KMS-11 (cell line): ENCODE results near the gene CACNG6.

Source experiments
- H2AFZ ChIP-seq: fragments of 200-600 bp; sonication (generic); 2 replicates; pipeline ENCODE4 v1.6.1; 2016; ENCODE audit warnings: antibody characterized with exemption, mixed run types, low read depth
- H3K27ac ChIP-seq: fragments of 200-600 bp; sonication (generic); 2 replicates; pipeline ENCODE4 v1.6.1; 2016; ENCODE audit warnings: mild to moderate bottlenecking, mixed run types
- H3K27me3 ChIP-seq: fragments of 200-600 bp; sonication (generic); 2 replicates; pipeline ENCODE4 v1.6.1; 2017; ENCODE audit warnings: mild to moderate bottlenecking, low read depth, mixed run types, moderate library complexity; ENCODE audit not compliant: insufficient read depth
- H3K36me3 ChIP-seq: fragments of 200-600 bp; sonication (generic); 2 replicates; pipeline ENCODE4 v1.6.1; 2017; ENCODE audit warnings: mild to moderate bottlenecking, mixed run types; ENCODE audit not compliant: insufficient read depth
- H3K4me1 ChIP-seq: fragments of 200-600 bp; sonication (generic); 2 replicates; pipeline ENCODE4 v1.6.1; 2016; ENCODE audit warnings: mild to moderate bottlenecking, low read depth, mixed run types; ENCODE audit not compliant: poor library complexity, severe bottlenecking
- H3K4me2 ChIP-seq: fragments of 200-600 bp; sonication (generic); 2 replicates; pipeline ENCODE4 v1.7.0; 2016; ENCODE audit warnings: mild to moderate bottlenecking, mixed run types
- H3K4me3 ChIP-seq: fragments of 200-600 bp; sonication (generic); IDR thresholded peaks from 2 replicates; pipeline ENCODE4 v1.6.1; 2017; ENCODE audit warnings: low read depth, low read length, mixed read lengths; ENCODE audit not compliant: insufficient read depth
- H3K79me2 ChIP-seq: fragments of 200-600 bp; sonication (generic); 2 replicates; pipeline ENCODE4 v1.6.1; 2016; ENCODE audit warnings: low read depth, mixed run types; ENCODE audit not compliant: insufficient read depth
- H3K9ac ChIP-seq: fragments of 200-600 bp; sonication (generic); 2 replicates; pipeline ENCODE4 v1.6.1; 2016; ENCODE audit warnings: mild to moderate bottlenecking, mixed run types
- H4K20me1 ChIP-seq: fragments of 200-600 bp; sonication (generic); 2 replicates; pipeline ENCODE4 v1.6.1; 2016; ENCODE audit warnings: mild to moderate bottlenecking, mixed run types; ENCODE audit not compliant: insufficient read depth
- TF ChIP-seq, protein P1 (sequence below): fragments of 200-600 bp; sonication (generic); conservative IDR thresholded peaks from 2 replicates; pipeline ENCODE4 v1.6.1; 2017; ENCODE audit warnings: low read depth, mild to moderate bottlenecking, antibody characterized with exemption, low read length, moderate library complexity, mixed read lengths

CACNG6 gene

DNA sequence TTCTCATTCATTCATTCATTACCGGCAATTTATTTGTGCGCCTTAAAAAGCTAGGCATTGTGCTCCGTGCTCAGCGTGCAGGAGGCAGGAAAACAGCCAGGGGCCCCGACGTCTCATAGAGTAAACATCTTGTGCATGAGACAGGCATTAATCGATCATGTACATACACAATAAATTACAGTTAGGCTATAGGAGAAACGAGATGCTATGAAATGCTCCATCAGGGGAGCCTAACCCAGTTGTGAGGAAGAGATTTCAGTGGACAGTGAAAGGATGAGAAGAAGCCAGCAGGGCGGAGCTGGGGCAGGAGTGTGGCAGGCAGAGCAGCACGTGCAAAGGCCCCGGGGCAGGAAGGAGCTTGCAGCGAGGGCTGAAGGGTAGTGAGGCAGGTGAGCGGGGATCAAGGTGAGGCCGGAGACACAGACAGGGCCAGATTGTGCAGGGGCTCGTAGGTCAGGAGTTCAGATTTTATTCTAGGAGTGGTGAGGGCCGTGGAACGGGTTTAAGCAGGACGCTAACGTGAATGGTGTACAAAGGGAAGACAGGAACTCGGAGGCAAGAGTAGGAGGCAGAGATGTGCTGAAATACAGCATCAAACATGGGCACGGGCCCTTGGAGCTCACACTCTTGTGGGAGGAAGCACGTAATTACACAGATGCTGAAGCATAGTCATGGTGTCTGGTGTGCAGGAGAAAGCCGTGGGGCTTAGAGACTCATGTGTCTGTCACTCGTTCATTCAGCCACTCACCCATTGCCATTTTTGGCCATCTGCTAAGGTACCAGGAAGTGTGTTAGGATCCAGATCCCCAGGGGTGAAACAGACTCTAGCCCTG is 7.8 kb upstream of the CACNG6 start:
- H3K27ac ChIP-seq, result no peak overlapping the region
- TF ChIP-seq, protein P1, sequence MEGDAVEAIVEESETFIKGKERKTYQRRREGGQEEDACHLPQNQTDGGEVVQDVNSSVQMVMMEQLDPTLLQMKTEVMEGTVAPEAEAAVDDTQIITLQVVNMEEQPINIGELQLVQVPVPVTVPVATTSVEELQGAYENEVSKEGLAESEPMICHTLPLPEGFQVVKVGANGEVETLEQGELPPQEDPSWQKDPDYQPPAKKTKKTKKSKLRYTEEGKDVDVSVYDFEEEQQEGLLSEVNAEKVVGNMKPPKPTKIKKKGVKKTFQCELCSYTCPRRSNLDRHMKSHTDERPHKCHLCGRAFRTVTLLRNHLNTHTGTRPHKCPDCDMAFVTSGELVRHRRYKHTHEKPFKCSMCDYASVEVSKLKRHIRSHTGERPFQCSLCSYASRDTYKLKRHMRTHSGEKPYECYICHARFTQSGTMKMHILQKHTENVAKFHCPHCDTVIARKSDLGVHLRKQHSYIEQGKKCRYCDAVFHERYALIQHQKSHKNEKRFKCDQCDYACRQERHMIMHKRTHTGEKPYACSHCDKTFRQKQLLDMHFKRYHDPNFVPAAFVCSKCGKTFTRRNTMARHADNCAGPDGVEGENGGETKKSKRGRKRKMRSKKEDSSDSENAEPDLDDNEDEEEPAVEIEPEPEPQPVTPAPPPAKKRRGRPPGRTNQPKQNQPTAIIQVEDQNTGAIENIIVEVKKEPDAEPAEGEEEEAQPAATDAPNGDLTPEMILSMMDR, result no peak
- H3K79me2 ChIP-seq, result no peaks in the 10 kb centered on the region
- no peak overlapping the region for H3K4me2 ChIP-seq
- no peak overlapping the region for H3K9ac ChIP-seq
- no peak overlapping the region for H3K4me3 ChIP-seq
- no peaks in the 10 kb centered on the region for H4K20me1 ChIP-seq
- no peak overlapping the region for H2AFZ ChIP-seq
- H3K4me1 ChIP-seq, result no peaks in the 10 kb centered on the region
- no peaks in the 10 kb centered on the region for H3K36me3 ChIP-seq
- H3K27me3 ChIP-seq, result no peaks in the 10 kb centered on the region; the same call in 1 of the 2 replicates

- Histone ChIP-seq H3K4me1 (no peaks in the 10 kb centered on the region), H3K79me2 (no peaks in the 10 kb centered on the region), H3K36me3 (no peaks in the 10 kb centered on the region), H4K20me1 (no peaks in the 10 kb centered on the region), H3K4me2 (no peak overlapping the region), H3K27ac (no peak overlapping the region), H3K27me3 (no peaks in the 10 kb centered on the region; the same call in 1 of the 2 replicates), H3K4me3 (no peak overlapping the region), H3K9ac (no peak overlapping the region), H2AFZ (no peak overlapping the region)
- TF ChIP-seq, protein P1, result no peak
These were observed 5.6 kb upstream of the CACNG6 start for GRCh38 chr19:53985863-53986262.

DNA sequence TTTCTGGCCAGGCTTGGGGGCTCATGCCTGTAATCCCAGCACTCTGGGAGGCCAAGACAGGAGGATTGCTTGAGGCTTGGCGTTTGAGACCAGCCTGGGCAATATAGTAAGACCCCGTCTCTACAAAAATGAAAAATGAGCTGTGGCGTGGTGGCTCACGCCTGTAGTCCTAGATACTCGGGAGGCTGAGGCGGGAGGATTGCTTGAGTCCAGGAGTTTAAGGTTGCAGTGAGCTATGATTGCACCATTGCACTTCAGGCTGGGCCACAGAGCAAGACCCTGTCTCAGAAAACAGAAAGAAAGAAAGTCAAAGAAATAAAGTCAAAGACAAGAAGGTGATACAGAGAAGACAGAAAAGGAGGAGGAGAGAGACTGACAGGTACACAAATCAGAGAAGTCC is 2.5 kb upstream of the CACNG6 start:
- H3K4me3 ChIP-seq, result no peak overlapping the region
- no peak overlapping the region for H3K4me2 ChIP-seq
- no peaks in the 10 kb centered on the region for H4K20me1 ChIP-seq
- H3K4me1 ChIP-seq, result no peaks in the 10 kb centered on the region
- no peaks in the 10 kb centered on the region for H3K79me2 ChIP-seq
- no peaks in the 10 kb centered on the region; the same call in 1 of the 2 replicates for H3K27me3 ChIP-seq
- no peak overlapping the region for H3K27ac ChIP-seq
- TF ChIP-seq, protein P1, result no peak
- H3K9ac ChIP-seq, result no peak overlapping the region
- H3K36me3 ChIP-seq, result no peaks in the 10 kb centered on the region
- no peak overlapping the region for H2AFZ ChIP-seq

- Histone ChIP-seq H3K4me2 (no peak overlapping the region), H3K4me1 (no peaks in the 10 kb centered on the region)
- TF ChIP-seq, protein P1, result no peak
These were observed 1.6 kb upstream of the CACNG6 start for GRCh38 chr19:53989600-53990533.

More at GRCh38 chr19:53989600-53990533, 1.6 kb upstream of the CACNG6 start:
- Histone ChIP-seq H2AFZ (no peak overlapping the region), H3K4me3 (no peak overlapping the region), H3K27me3 (no peaks in the 10 kb centered on the region; the same call in 1 of the 2 replicates), H3K79me2 (no peaks in the 10 kb centered on the region), H3K27ac (no peak overlapping the region), H4K20me1 (no peaks in the 10 kb centered on the region), H3K9ac (no peak overlapping the region), H3K36me3 (no peaks in the 10 kb centered on the region)
